SK-MEL-5 (cell line): ENCODE results near the gene ZBTB16. TPM values are rescaled to one million over a fixed set of nuclear protein-coding genes. Genes with fewer than 3 reads are reported as not detected.

Experiments
- DNase-seq: peaks from one replicate; pipeline ENCODE4 v3.0.0-alpha.2; 2016; ENCODE audit warnings: low read depth, low spot score
- in situ Hi-C: cut with HindIII; loops from 2 replicates; pipeline ENCODE4 v1.10.0; 2016; ENCODE audit warnings: low sequenced_read_pairs, high pct_unique_total_duplicates, low pct_unique_long_range_greater_than_20kb
- total RNA-seq: library from RNA; depleted of rRNA; stranded (reverse); fragments of >200 nt; shearing (Covaris generic); gene quantifications from 2 replicates; pipeline ENCODE4 v1.2.3, GENCODE V29; 2014

Gene ZBTB16
- total RNA-seq, 1 experiment from 2014 or later: not detected

GRCh38 chr11:114215428-114215827 is 155.9 kb downstream of the ZBTB16 start:
- no peak for DNase-seq

GRCh38 chr11:114215871-114216795 is 156.6 kb downstream of the ZBTB16 start:
- in situ Hi-C loops: no loop called here
- DNase-seq: no peak

More at GRCh38 chr11:114215428-114215827, 155.9 kb downstream of the ZBTB16 start:
- in situ Hi-C loops: no loop called here

DNA sequence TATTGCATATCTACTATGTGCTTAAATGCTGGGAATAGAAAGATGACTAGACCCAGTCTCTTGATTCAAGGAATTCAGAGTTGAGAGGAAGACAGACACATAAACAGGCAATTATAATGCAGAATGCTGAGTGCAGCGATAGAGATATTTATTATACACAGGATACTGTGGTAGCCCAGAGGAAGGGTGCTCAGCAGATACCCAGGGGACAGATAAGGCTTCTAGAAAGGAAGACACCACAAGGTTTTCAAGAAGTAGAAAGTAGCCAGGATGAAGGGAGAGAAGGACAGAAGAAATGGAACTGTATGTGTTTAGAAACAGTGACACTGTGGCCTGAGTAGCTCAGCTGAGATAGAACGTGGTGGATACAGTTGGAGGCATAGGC is 157.3 kb downstream of the ZBTB16 start:
- DNase-seq: no peak
- in situ Hi-C loops: no loop called here

GRCh38 chr11:114218508-114218907 is 159.0 kb downstream of the ZBTB16 start:
- in situ Hi-C loops: no loop called here
- no peak for DNase-seq

GRCh38 chr11:114219559-114220349 is 160.2 kb downstream of the ZBTB16 start:
- no peak for DNase-seq
- in situ Hi-C loops: no loop called here

DNA sequence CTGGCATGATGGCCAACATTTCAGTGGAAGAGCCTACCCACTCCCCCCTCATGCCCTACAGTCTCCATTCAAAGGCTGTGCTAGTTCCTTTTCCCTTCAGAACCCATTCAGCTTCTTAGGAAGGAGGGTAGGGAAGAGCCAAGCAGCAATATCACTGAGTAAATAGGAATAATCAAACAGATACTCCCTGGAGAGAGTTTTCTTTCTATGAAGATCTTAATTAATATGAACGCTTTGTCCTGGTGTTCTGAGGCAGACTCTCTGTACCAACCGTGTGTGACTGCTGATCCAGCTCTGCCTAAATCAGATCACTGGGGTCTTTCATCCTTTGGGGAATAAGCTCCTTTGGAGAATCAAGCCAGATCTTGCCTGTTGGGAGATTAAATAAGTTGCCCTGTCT is 161.5 kb downstream of the ZBTB16 start:
- in situ Hi-C loops: no loop called here
- no peak for DNase-seq

GRCh38 chr11:114225661-114226060 is 166.2 kb downstream of the ZBTB16 start:
- in situ Hi-C loops: no loop called here
- DNase-seq: no peak

DNA sequence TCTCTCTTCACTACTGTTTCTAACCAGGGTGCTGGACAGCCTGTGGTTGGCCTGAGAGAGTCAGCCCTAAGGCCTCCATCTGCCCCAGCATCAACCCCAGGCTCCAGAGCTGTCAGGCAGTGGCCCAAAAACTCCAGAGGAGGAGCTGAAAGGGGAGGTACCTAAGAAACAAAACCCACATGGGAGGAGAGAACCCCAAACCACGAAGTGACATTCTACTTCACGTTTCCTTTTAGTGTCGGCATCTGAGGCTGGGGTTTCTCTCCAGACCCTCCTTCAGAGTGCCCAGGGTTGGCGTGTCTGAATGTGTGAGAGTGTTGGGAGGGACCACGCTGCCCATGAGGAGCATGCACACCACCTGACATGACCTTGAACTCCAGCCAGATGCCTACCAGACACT is 166.8 kb downstream of the ZBTB16 start:
- in situ Hi-C loops: no loop called here
- no peak for DNase-seq

DNA sequence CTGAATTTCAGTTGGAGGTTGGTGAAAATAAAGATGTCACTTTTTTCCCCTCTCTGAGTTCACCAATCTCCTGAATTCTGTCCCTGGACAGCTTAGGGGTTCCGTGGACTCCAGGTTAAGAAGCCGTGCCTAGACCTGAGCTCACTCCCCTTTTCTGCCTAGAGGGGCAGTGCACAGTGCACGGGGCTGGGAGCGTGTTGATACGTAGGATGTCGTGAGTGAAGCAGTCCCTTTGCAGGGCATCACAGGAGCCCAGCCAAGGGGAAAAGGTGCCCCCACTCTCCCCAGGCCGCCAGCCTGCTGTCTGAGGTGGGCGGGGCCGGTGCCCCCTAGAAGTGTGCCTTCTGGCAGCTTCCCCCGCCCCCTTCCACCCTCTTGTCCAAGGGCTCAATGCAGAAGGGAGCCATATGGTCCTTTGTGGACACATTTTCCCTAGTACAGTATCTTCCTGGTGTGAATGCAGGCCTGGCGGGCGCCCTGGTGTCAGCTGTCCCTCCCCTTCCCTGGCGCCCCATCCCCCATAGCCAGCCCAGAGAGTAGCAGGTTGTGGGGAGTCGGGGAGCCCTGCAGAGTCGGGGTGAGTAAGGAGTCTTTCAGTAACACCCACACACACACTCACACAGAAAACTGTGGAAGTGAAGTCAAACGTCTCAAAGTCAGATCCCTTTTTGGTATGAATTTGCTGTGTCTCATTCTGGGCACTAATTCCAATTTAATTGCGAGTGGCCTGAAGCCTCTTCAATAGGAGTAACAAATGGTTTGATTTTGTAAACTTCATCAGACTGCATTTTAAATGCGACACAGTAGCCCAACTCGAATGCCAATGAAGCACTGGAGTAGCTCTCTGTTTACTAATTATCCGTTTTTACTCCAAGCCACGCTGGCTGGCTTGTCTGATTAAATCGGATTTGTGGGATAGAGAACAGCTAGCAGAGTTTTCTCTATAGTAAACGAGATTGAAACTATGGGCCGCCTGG is 169.2 kb downstream of the ZBTB16 start:
- in situ Hi-C loops: no loop called here
- DNase-seq: no peak

DNA sequence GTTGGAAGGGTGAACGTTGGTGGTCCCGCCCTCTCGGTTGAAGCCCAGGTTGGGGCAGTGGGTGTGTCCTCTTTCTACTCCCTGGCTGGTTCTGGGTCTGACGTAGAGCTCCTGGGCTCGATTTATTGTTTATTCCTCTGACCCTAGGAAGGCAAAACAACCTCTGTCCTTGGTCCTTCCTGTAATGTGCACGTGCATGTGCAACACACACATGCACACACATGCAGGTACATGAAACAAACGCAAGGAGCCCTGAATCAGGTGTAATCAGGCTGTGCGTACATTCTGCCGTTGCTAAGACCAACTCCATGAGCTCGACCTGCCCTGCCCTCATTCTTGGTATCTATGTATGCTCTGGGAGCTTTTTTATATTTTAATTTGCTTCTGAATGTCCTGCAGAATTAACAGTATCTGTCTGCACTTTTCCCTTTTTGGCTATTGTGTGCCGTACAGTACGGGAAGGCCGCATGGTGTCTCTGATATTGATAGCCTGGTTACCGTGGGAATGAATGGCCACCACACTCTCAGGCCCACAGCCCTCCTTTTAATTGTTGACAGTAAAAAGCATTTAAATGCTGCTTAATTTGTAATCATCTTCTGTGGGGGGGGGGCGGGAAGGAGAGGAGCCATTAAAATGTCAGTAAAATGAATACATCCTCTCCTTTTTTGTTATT is 170.7 kb downstream of the ZBTB16 start:
- no peak for DNase-seq
- in situ Hi-C loops: no loop called here

DNA sequence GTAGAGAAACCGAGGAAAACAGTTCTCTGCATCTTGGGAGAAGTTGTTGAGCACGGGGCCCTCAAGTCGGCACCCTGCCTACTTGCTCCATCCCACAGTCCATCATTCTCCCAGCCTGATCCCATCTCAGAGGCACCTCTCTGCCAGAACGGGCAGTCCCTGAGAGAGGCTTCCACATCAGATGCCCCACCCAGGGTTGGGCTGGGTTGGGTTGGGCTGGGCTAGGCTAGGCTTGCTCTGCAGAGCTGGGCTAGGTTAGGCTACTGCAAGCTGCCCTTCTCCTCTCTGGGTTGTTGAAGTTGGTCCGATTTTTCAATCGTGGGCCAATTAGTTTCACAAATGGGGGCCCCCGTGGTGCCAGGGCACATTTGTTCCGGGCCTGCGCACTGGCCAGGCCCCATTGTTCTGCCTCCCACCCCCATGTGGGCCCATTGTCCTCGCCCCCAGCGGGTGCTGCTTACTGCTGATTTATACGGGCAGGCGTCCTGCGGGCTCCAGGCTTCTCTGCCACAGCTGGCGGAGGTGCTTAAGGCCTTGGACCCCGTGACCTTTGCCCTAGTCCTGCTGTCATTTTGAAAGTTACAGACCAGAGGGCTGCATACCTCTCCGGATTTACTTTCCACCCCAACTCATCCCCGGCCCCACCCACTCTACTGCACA is 173.0 kb downstream of the ZBTB16 start:
- no peak for DNase-seq
- in situ Hi-C loops: no loop called here

- DNase-seq: no peak
These were observed 174.2 kb downstream of the ZBTB16 start for GRCh38 chr11:114233755-114234154.

GRCh38 chr11:114236829-114237228 is 177.3 kb downstream of the ZBTB16 start:
- in situ Hi-C loops: no loop called here
- DNase-seq: no peak

More at GRCh38 chr11:114233755-114234154, 174.2 kb downstream of the ZBTB16 start:
- in situ Hi-C loops: no loop called here

DNA sequence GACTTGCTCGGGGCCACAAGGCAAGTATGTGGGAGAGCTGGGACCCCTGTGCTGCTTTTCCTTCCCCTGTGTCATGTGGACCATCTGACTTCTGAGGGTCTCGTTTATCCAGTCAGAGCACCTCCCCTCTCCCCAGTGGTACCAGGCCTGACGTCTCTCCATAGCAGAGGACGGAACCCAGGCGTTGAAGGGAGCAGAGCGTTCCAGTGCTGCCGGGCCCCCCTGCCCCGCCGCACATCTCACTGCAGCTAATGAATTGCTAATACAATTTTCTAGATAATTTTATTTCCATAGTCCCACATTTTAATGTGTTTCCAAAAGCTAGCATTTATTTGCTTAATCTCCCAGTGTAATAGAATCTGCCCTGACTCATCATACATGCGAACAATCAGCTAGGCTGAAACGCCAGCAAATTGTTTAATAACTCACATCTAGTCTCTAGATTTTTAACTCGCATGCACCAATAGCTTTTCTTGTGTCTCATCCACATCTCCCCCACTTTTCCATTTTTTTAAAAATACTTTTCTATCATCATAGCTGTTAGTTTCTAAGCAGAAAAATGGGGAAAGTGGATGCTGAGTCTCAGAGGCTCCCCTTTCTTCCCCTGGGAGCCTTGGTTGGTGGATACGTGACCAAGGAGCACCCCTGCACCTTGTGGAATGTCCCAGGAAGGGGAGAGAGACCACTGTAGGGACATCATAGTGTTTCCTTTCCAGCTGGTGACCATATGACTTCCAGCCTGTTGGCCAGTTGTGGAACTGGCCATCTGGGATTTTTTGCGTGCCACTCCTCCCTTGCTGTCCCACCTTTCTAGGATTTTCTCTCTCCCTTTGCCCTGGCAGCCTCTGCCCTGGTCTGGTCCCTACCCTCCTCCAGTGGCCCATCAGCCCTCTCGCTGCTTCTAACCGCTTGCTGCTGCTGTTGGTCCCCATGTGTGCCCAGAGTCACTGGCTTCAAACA is 178.1 kb downstream of the ZBTB16 start:
- DNase-seq: no peak
- in situ Hi-C loops: no loop called here

DNA sequence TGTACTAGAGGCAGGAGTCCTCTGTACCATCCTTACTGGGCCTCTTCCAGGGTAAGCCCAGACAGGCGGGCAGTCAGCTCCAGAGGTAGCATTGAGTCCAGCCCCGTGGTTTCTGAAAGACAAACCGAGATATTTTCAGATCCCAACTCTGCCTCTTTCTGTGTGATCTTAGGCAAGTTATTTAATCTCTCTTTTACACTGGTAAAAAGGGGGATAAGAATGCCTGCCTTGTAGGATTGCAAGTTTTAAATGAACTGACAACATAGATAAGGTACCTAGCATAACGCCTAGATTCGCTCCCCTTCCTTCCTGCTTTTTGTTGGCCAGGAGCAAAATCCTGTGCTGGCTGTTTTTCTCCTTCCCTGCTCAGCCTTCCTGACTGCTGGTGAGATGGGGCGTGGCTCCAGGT is 180.2 kb downstream of the ZBTB16 start:
- DNase-seq: no peak
- in situ Hi-C loops: no loop called here

GRCh38 chr11:114242032-114242431 is 182.5 kb downstream of the ZBTB16 start:
- in situ Hi-C loops: no loop called here
- no peak for DNase-seq
